CD14-positive monocyte (primary cell): Measurements from ENCODE around the gene CEP83. TPM values are rescaled to one million over a fixed set of nuclear protein-coding genes. Genes with fewer than 3 reads are reported as not detected.

Experiments
- DNase-seq, 3 donors: peaks; one replicate each; pipeline ENCODE4 v3.0.0-alpha.2; 2011 to 2022
- H2AFZ ChIP-seq: 2 replicates; pipeline ENCODE4 v1.6.0; 2012; ENCODE audit warnings: mild to moderate bottlenecking, low read depth, low read length, inconsistent platforms; ENCODE audit not compliant: insufficient read depth, poor library complexity, severe bottlenecking
- H3K27ac ChIP-seq, 2 donors: 1 replicate in 1 of 2; 2 replicates in 1 of 2; pipeline ENCODE4 v1.5.1; 2012 to 2013; ENCODE audit warnings: low read length in 2 of 2, control low read depth in 1 of 2, inconsistent platforms in 1 of 2, low read depth in 1 of 2, mild to moderate bottlenecking in 1 of 2
- H3K27me3 ChIP-seq, 2 donors: one replicate each; pipeline versions ENCODE4 v1.6.0 to v1.6.1; 2011 to 2013; ENCODE audit warnings: low read length in 2 of 2; ENCODE audit not compliant: control insufficient read depth in 2 of 2, insufficient read depth in 2 of 2
- H3K36me3 ChIP-seq, 2 donors: replicated peaks in 1 of 2; 1 replicate in 1 of 2; 2 replicates in 1 of 2; pipeline versions ENCODE4 v1.5.1 to v1.6.1; 2012 to 2013; ENCODE audit warnings: low read length in 2 of 2, control low read depth in 1 of 2, inconsistent platforms in 1 of 2, mild to moderate bottlenecking in 1 of 2; ENCODE audit not compliant: insufficient read depth in 2 of 2, control insufficient read depth in 1 of 2
- H3K4me1 ChIP-seq, 2 donors: 1 replicate in 1 of 2; 2 replicates in 1 of 2; pipeline versions ENCODE4 v1.5.1 to v1.6.1; 2012 to 2013; ENCODE audit warnings: low read length in 2 of 2, control low read depth in 1 of 2, inconsistent platforms in 1 of 2, mild to moderate bottlenecking in 1 of 2, moderate library complexity in 1 of 2; ENCODE audit not compliant: insufficient read depth in 2 of 2, control insufficient read depth in 1 of 2
- H3K4me2 ChIP-seq: replicated peaks from 2 replicates; pipeline ENCODE3; 2012; ENCODE audit warnings: low read length, moderate library complexity, mild to moderate bottlenecking; ENCODE audit not compliant: poor library complexity, severe bottlenecking; ENCODE audit errors: extremely low read depth
- H3K4me3 ChIP-seq, 3 experiments: fragments of 200-600 bp in 1 of 3; sonication (generic) in 1 of 3; replicated peaks in 1 of 3; 1 replicate in 2 of 3; 2 replicates in 1 of 3; pipeline ENCODE4 v1.5.1; 2011 to 2013; ENCODE audit warnings: low read length in 3 of 3, mild to moderate bottlenecking in 3 of 3, control low read depth in 2 of 3, low read depth in 2 of 3, inconsistent platforms in 1 of 3, moderate library complexity in 1 of 3
- H3K79me2 ChIP-seq: 2 replicates; pipeline ENCODE4 v1.6.0; 2012; ENCODE audit warnings: mild to moderate bottlenecking, control low read depth, inconsistent platforms, low read length, moderate library complexity; ENCODE audit not compliant: insufficient read depth
- H3K9ac ChIP-seq: 2 replicates; pipeline ENCODE4 v1.6.0; 2017; ENCODE audit warnings: low read length, mild to moderate bottlenecking; ENCODE audit not compliant: insufficient read depth, poor library complexity, severe bottlenecking
- H3K9me3 ChIP-seq, 2 donors: replicated peaks in 1 of 2; 1 replicate in 1 of 2; 2 replicates in 1 of 2; pipeline versions ENCODE4 v1.5.1 to v1.6.1; 2012 to 2013; ENCODE audit warnings: low read length in 2 of 2, control low read depth in 1 of 2; ENCODE audit not compliant: control insufficient read depth in 1 of 2, insufficient read depth in 1 of 2
- H4K20me1 ChIP-seq: 2 replicates; pipeline ENCODE4 v1.6.0; 2012; ENCODE audit warnings: mild to moderate bottlenecking, low read length, control low read depth, moderate library complexity; ENCODE audit not compliant: insufficient read depth
- H3K27ac Mint-ChIP-seq, 7 donors: one replicate each; pipeline ENCODE4 v1.8.0; 2020; ENCODE audit warnings: mild to moderate bottlenecking in 7 of 7, mixed read lengths in 7 of 7, moderate library complexity in 6 of 7, inconsistent platforms in 2 of 7
- H3K27me3 Mint-ChIP-seq, 3 donors: one replicate each; pipeline ENCODE4 v1.8.0; 2021 to 2022; ENCODE audit warnings: low read depth in 3 of 3, mild to moderate bottlenecking in 3 of 3, mixed read lengths in 3 of 3, moderate library complexity in 3 of 3, inconsistent platforms in 1 of 3
- H3K36me3 Mint-ChIP-seq, 2 donors: one replicate each; pipeline ENCODE4 v1.8.0; 2020; ENCODE audit warnings: mixed read lengths in 2 of 2, inconsistent platforms in 1 of 2, mild to moderate bottlenecking in 1 of 2
- H3K4me1 Mint-ChIP-seq: one replicate; pipeline ENCODE4 v1.8.0; 2020; ENCODE audit warnings: mild to moderate bottlenecking, mixed read lengths
- H3K4me3 Mint-ChIP-seq, 2 donors: one replicate each; pipeline ENCODE4 v1.8.0; 2020; ENCODE audit warnings: mild to moderate bottlenecking in 2 of 2, mixed read lengths in 2 of 2, moderate library complexity in 1 of 2
- H3K9me3 Mint-ChIP-seq, 7 donors: one replicate each; pipeline ENCODE4 v1.8.0; 2020 to 2022; ENCODE audit warnings: mixed read lengths in 7 of 7, mild to moderate bottlenecking in 6 of 7, moderate library complexity in 6 of 7, inconsistent platforms in 2 of 7
- WGBS: methylation state at CpG from one replicate; pipeline ENCODE4 v1.1.5; 2013; ENCODE audit warnings: missing lambda C conversion rate; ENCODE audit not compliant: insufficient coverage; 5-methylcytosine and 5-hydroxymethylcytosine counted together
- intact Hi-C, 2 donors: fragments of 100-400 bp; cut with micrococcal nuclease; formaldehyde crosslinking; loops; one replicate each; pipeline versions ENCODE4 v1.15.0 to v1.15.1; 2023
- polyA plus RNA-seq, 3 donors: library from polyadenylated mRNA; depleted of rRNA in 1 of 3; unstranded in 2 of 3; stranded (reverse) in 1 of 3; fragments of 300-500 nt in 2 of 3; fragments of >200 nt in 1 of 3; fragmentation: Illumina TruSeq in 2 of 3; gene quantifications; 1 replicate in 2 of 3; 2 replicates in 1 of 3; pipeline ENCODE4 v1.2.3, GENCODE V29; 2012 to 2021
- TF ChIP-seq, protein P1 (sequence below): fragments of 200-600 bp; IDR thresholded peaks from one replicate; pipeline ENCODE4 v1.8.0; 2022; ENCODE audit warnings: antibody characterized with exemption, mild to moderate bottlenecking

The CEP83 gene
- polyA plus RNA-seq, 3 donors = 0.73 to 3.1 (median 1.0) TPM

GRCh38 chr12:94380507-94380906, 79.2 kb downstream of the CEP83 start:
- Histone ChIP-seq H3K9ac (no peak overlapping the region), H4K20me1 (no peaks in the 10 kb centered on the region), H3K4me2 (no peak overlapping the region), H3K36me3 (peaks cover 10 to 16% of the 10 kb centered on the region in 2 donors), H2AFZ (no peak overlapping the region), H3K9me3 (peaks cover 0 to 5% of the 10 kb centered on the region in 2 donors), H3K4me3 (no peak overlapping the region), H3K27me3 (no peaks in the 10 kb centered on the region), H3K4me1 (no peaks in the 10 kb centered on the region), H3K79me2 (no peaks in the 10 kb centered on the region), H3K27ac (no peak overlapping the region)
- Mint-ChIP-seq H3K27me3 (peaks cover 0 to 2% (median 0%) of the 10 kb centered on the region in 3 donors), H3K4me3 (no peak overlapping the region), H3K36me3 (peaks cover 21 to 22% of the 10 kb centered on the region in 2 donors), H3K4me1 (no peaks in the 10 kb centered on the region), H3K27ac (no peak overlapping the region), H3K9me3 (peaks cover 9 to 14% (median 13%) of the 10 kb centered on the region in 7 donors)
- no CpG with 5 or more reads among the region's 2 CpGs for WGBS
- intact Hi-C loops = no loop called here
- TF ChIP-seq, protein P1, sequence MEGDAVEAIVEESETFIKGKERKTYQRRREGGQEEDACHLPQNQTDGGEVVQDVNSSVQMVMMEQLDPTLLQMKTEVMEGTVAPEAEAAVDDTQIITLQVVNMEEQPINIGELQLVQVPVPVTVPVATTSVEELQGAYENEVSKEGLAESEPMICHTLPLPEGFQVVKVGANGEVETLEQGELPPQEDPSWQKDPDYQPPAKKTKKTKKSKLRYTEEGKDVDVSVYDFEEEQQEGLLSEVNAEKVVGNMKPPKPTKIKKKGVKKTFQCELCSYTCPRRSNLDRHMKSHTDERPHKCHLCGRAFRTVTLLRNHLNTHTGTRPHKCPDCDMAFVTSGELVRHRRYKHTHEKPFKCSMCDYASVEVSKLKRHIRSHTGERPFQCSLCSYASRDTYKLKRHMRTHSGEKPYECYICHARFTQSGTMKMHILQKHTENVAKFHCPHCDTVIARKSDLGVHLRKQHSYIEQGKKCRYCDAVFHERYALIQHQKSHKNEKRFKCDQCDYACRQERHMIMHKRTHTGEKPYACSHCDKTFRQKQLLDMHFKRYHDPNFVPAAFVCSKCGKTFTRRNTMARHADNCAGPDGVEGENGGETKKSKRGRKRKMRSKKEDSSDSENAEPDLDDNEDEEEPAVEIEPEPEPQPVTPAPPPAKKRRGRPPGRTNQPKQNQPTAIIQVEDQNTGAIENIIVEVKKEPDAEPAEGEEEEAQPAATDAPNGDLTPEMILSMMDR = no peak
- no peak for DNase-seq

DNA sequence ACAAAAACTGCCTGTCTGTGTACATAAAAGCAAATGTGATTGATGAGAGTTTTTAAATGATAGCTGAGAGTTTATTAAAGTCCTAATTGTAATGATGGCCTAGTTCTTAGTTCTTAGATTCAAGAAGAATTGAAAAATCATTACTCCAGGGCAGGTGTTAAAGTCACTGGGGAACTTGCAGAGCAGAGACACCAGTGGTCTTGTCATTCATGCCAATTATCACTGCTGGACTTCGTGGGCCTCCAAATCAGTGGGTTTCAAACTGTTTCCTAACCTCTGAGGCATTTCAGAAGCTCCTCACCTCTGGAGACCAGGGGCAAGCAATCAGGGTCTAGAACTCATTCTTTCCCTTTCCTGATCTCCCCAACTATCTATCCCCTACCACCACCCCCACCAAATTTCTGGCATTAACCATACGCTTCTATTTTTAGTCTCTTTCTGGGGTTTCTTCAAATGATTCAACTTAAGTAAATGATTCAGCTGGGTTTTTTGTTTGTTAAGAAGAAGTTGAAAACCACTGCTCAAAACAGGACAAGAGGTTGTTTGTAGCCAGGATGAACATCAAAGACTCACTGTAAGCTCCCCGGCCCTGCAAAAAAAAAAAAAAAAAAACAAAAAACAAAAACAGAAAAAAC, 80.1 kb downstream of the CEP83 start:
- Histone ChIP-seq H3K79me2 (no peaks in the 10 kb centered on the region), H3K9ac (no peak overlapping the region), H4K20me1 (no peaks in the 10 kb centered on the region), H3K27me3 (no peaks in the 10 kb centered on the region), H2AFZ (no peak overlapping the region), H3K9me3 (no peaks in the 10 kb centered on the region), H3K27ac (no peak overlapping the region), H3K36me3 (peaks cover 1 to 8% of the 10 kb centered on the region in 2 donors), H3K4me1 (no peaks in the 10 kb centered on the region), H3K4me2 (no peak overlapping the region), H3K4me3 (no peak overlapping the region)
- DNase-seq = no peak
- H3K4me1 Mint-ChIP-seq = no peaks in the 10 kb centered on the region
- peaks cover 2 to 7% (median 5%) of the 10 kb centered on the region in 7 donors for H3K9me3 Mint-ChIP-seq
- 90% methylated on average over 2 of the region's 3 CpGs for WGBS
- H3K4me3 Mint-ChIP-seq = no peak overlapping the region
- peak overlapping the region in 1 of 7 donors; percentile 18 for H3K27ac Mint-ChIP-seq
- intact Hi-C loops = no loop called here
- TF ChIP-seq, protein P1 = no peak
- peaks cover 0 to 2% (median 0%) of the 10 kb centered on the region in 3 donors for H3K27me3 Mint-ChIP-seq
- peaks cover 18 to 19% of the 10 kb centered on the region in 2 donors for H3K36me3 Mint-ChIP-seq
